ENCODE measurements around the gene ATP1B3.
"Not testable (repeated sequence)": the region's sequence is repeated elsewhere in the genome, so short reads cannot be mapped to it uniquely, and the experiment has no call there.

ATP1B3 gene

GRCh38 chr3:141876381-141876890, at the start of gene ATP1B3:
TSS of gene ATP1B3 (plus strand) at chr3:141876643. CDS start at chr3:141876802, 159 bp downstream.
- Mint-ChIP-seq H3K4me3 (peak within 1 kb of the TSS; percentile 93), H3K9me3 (no peaks in the 10 kb centered on the region), H3K27me3 (no peaks in the 10 kb centered on the region), H3K4me1 (ENCODE audit: low read depth) (peaks cover 41% of the 10 kb centered on the region), H3K27ac (peak within 1 kb of the TSS; percentile 98), H3K36me3 (ENCODE audit: low read depth) (peaks cover 49% of the 10 kb centered on the region)
- DNase-seq = peak; percentile 87

DNA sequence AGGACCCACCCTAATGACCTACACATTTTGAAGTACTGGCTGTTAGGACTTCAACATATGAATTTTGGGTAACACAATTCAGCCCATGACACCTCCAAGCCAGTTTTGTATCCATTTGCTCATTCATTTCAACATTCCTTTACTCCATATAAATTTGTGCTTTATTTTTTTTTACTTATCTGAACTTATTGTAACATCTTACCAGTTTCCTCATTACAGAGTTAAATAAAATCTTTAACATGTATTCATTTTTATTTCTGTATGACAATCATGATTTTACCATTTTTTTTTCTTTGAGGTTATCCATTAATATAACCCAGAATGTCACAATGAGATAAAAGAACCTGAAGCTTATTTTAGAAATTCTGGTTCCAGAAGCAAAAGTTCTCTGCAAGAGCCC, 48.0 kb upstream of the ATP1B3 start:
- Mint-ChIP-seq H3K27ac (no peak overlapping the region), H3K27me3 (no peaks in the 10 kb centered on the region), H3K9me3 (no peaks in the 10 kb centered on the region), H3K4me3 (no peak overlapping the region), H3K4me1 (ENCODE audit: low read depth) (no peaks in the 10 kb centered on the region), H3K36me3 (ENCODE audit: low read depth) (no peaks in the 10 kb centered on the region)
- DNase-seq = no peak

GRCh38 chr3:141828890-141829289, 47.6 kb upstream of the ATP1B3 start:
- Mint-ChIP-seq H3K27me3 (no peaks in the 10 kb centered on the region), H3K36me3 (ENCODE audit: low read depth) (no peaks in the 10 kb centered on the region), H3K4me3 (no peak overlapping the region), H3K27ac (no peak overlapping the region), H3K4me1 (ENCODE audit: low read depth) (no peaks in the 10 kb centered on the region), H3K9me3 (no peaks in the 10 kb centered on the region)
- no peak for DNase-seq

GRCh38 chr3:141830508-141830907, 45.9 kb upstream of the ATP1B3 start:
- Mint-ChIP-seq H3K4me3 (no peak overlapping the region), H3K9me3 (no peaks in the 10 kb centered on the region), H3K4me1 (ENCODE audit: low read depth) (no peaks in the 10 kb centered on the region), H3K27ac (no peak overlapping the region), H3K27me3 (no peaks in the 10 kb centered on the region), H3K36me3 (ENCODE audit: low read depth) (no peaks in the 10 kb centered on the region)
- no peak for DNase-seq

DNA sequence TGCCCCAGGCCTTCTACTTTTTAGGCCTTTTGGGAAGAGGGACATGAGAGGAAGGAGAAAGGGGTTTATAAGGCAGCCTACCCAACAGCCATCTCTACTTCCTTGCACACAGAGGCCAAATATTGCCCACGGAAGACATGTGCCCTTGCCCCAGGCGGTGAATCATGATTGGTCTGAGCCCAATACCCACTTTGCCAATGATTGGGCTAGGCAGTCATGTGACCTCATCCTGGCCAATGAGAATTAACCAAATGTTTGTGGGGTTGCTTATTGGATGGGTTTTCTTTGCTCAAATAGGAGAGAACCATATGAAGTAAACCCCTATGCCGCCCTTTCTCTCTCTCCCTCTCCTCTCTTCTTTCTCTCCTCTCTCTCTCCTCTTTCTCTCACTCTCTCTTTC, 42.2 kb upstream of the ATP1B3 start:
- Mint-ChIP-seq H3K4me1 (ENCODE audit: low read depth) (no peaks in the 10 kb centered on the region), H3K4me3 (no peak overlapping the region), H3K27me3 (no peaks in the 10 kb centered on the region), H3K9me3 (no peaks in the 10 kb centered on the region), H3K27ac (no peak overlapping the region), H3K36me3 (ENCODE audit: low read depth) (no peaks in the 10 kb centered on the region)
- DNase-seq = no peak

- H3K9me3 Mint-ChIP-seq = no peaks in the 10 kb centered on the region
- H3K4me3 Mint-ChIP-seq = no peak overlapping the region
- H3K36me3 Mint-ChIP-seq (ENCODE audit: low read depth) = no peaks in the 10 kb centered on the region
- H3K4me1 Mint-ChIP-seq (ENCODE audit: low read depth) = peaks cover 3% of the 10 kb centered on the region
- H3K27me3 Mint-ChIP-seq = no peaks in the 10 kb centered on the region
- DNase-seq = no peak
- no peak overlapping the region for H3K27ac Mint-ChIP-seq
Measured at GRCh38 chr3:141835557-141836229, 40.8 kb upstream of the ATP1B3 start.

DNA sequence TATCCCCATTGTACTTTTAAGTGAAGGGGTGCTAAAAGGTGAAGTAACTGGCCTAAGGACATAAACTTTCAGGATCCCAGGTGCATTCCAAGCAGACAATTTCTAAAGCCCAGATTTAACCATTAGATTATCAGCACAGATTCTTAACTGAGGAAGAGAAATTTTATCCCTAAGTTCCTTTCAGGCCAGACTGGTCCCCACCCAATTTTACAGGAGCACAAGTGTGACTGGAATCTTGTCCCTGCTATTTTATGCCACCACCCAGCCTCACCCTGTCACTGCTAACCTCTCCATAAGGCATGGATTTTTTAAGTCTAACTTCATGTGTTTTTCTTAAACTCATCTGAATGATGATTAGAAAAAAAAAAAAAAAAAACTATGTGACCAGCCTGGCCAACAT, 37.1 kb upstream of the ATP1B3 start:
- H3K36me3 Mint-ChIP-seq (ENCODE audit: low read depth) = no peaks in the 10 kb centered on the region
- no peak overlapping the region for H3K27ac Mint-ChIP-seq
- no peaks in the 10 kb centered on the region for H3K27me3 Mint-ChIP-seq
- no peak for DNase-seq
- H3K9me3 Mint-ChIP-seq = no peaks in the 10 kb centered on the region
- peaks cover 12% of the 10 kb centered on the region for H3K4me1 Mint-ChIP-seq (ENCODE audit: low read depth)
- H3K4me3 Mint-ChIP-seq = no peak overlapping the region

DNA sequence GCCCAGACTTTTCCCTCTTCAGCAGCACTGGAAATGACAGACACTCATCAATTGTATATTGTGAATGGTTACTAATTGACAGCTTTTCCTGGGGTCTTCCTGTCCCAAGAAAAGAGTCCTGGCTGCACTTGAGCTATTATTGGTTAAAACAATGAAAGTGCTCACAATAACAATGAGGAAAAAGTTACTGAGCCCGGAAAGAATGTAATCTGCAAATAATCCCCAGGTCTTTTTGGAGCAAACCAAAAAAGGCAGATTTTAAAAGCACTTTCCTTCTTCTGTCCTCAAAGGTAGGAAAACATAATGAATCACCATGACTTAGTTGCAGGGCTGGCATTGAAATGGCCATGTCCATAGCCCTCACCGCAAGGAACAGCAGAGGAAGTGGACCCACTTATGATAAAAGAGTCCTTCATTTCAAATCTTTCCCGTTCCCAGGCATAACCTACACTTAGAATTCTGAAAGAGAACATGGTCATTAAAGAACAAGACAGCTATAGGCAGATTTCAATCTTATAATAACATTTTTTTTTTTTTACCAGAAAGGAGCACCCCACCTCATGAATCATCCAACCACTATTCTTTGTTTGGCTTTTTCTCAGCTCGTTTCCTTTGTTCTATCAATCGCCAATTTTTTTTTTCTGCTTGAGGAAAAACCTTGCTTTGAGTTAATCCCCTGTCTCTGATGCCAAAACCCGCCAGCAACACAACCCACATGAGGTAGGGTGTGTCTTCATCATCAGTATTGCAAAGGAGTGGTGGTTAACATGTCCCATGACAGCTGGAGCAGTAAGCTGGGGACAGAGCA, 35.5 kb upstream of the ATP1B3 start:
- no peak overlapping the region for H3K4me3 Mint-ChIP-seq
- peaks cover 12% of the 10 kb centered on the region for H3K4me1 Mint-ChIP-seq (ENCODE audit: low read depth)
- H3K36me3 Mint-ChIP-seq (ENCODE audit: low read depth) = no peaks in the 10 kb centered on the region
- H3K9me3 Mint-ChIP-seq = no peaks in the 10 kb centered on the region
- H3K27me3 Mint-ChIP-seq = no peaks in the 10 kb centered on the region
- H3K27ac Mint-ChIP-seq = peak overlapping the region; percentile 62
- no peak for DNase-seq

DNA sequence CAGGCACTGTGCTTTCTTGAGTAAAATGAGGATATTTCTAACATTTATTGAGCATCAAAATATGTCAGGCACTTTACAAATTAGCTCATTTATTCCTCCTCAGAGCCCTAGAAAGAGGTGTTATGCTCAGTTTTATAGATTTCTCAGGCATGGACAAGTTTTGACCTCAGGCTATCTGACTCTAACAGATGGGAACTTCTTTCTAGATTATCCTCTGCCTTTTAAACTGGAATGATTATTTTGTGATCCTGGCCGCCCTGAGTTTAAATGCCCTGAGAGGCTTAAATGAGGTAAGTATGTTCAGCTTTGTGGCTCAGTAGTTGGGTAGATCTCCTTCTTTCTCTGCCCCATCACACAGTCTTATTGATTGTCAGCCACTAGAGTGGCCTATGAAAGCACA, 32.3 kb upstream of the ATP1B3 start:
- Mint-ChIP-seq H3K9me3 (no peaks in the 10 kb centered on the region), H3K4me3 (no peak overlapping the region), H3K27ac (no peak overlapping the region), H3K4me1 (ENCODE audit: low read depth) (peaks cover 12% of the 10 kb centered on the region), H3K27me3 (no peaks in the 10 kb centered on the region), H3K36me3 (ENCODE audit: low read depth) (no peaks in the 10 kb centered on the region)
- DNase-seq = no peak

GRCh38 chr3:141844812-141845211, 31.6 kb upstream of the ATP1B3 start:
- H3K4me3 Mint-ChIP-seq = no peak overlapping the region
- peaks cover 12% of the 10 kb centered on the region for H3K4me1 Mint-ChIP-seq (ENCODE audit: low read depth)
- H3K36me3 Mint-ChIP-seq (ENCODE audit: low read depth) = no peaks in the 10 kb centered on the region
- H3K27ac Mint-ChIP-seq = no peak overlapping the region
- no peak for DNase-seq
- no peaks in the 10 kb centered on the region for H3K27me3 Mint-ChIP-seq
- no peaks in the 10 kb centered on the region for H3K9me3 Mint-ChIP-seq

- Mint-ChIP-seq H3K27me3 (no peaks in the 10 kb centered on the region), H3K9me3 (no peaks in the 10 kb centered on the region), H3K4me1 (ENCODE audit: low read depth) (peaks cover 10% of the 10 kb centered on the region), H3K36me3 (ENCODE audit: low read depth) (no peaks in the 10 kb centered on the region), H3K4me3 (no peak overlapping the region), H3K27ac (no peak overlapping the region)
- DNase-seq = peak; percentile 44
Measured at GRCh38 chr3:141845407-141846049, 30.9 kb upstream of the ATP1B3 start.

GRCh38 chr3:141846050-141846433, 30.4 kb upstream of the ATP1B3 start:
- no peaks in the 10 kb centered on the region for H3K27me3 Mint-ChIP-seq
- H3K9me3 Mint-ChIP-seq = no peaks in the 10 kb centered on the region

GRCh38 chr3:141848159-141848748, 28.2 kb upstream of the ATP1B3 start:
- not testable (repeated sequence) for H3K4me3 Mint-ChIP-seq; H3K9me3 Mint-ChIP-seq; H3K4me1 Mint-ChIP-seq (ENCODE audit: low read depth); H3K27ac Mint-ChIP-seq; DNase-seq; H3K27me3 Mint-ChIP-seq; H3K36me3 Mint-ChIP-seq (ENCODE audit: low read depth)

More at GRCh38 chr3:141846050-141846433, 30.4 kb upstream of the ATP1B3 start:
- Mint-ChIP-seq H3K27ac (no peak overlapping the region), H3K4me1 (ENCODE audit: low read depth) (peaks cover 5% of the 10 kb centered on the region), H3K36me3 (ENCODE audit: low read depth) (no peaks in the 10 kb centered on the region), H3K4me3 (no peak overlapping the region)
- no peak for DNase-seq

DNA sequence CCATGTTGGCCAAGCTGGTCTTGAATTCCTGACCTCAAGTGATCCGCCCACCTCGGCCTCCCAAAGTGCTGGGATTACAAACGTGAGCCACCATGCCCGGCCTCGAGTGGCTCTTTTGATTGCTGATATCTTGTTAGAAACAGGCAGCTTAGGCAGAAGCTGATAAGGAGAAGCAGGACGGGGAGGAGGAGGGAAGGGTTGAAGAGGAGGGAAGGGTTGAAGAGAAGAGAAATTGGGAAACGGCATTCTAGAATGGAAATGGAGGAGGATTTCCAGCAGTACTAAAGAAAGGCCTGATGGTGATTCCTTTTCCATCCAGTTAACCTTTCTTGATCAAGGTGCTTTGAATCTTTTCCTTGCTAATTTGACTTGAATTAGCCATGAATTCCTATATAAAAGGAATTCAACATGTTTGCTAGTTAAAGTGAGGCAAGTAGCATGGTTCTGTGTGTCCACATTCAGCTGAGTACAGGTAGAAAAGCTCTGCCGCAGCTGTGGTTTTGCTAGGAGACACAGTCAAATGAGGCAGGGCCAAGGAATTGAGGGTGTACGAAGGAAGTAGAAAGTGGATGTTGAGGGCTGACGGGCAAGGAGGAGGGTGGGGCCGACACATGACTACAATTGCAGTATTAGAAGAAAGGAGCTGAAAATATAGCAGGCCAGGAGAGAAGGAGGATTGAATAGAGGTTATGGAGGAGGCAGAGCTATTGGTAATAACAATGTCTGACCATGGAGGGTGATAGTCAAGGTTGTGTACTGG, 27.2 kb upstream of the ATP1B3 start:
- Mint-ChIP-seq H3K4me3 (no peak overlapping the region), H3K27me3 (no peaks in the 10 kb centered on the region), H3K9me3 (no peaks in the 10 kb centered on the region), H3K27ac (no peak overlapping the region), H3K36me3 (ENCODE audit: low read depth) (no peaks in the 10 kb centered on the region), H3K4me1 (ENCODE audit: low read depth) (no peaks in the 10 kb centered on the region)
- no peak for DNase-seq

Data from activated T-cell treated with anti-CD3 and anti-CD28 coated beads, Interleukin-2, amount 50 U/mL, for 24 hours (primary cell).